Cardiac muscle cell (in vitro differentiated cells and primary cell): Measurements from ENCODE around the gene CSRNP3. TPM values are rescaled to one million over a fixed set of nuclear protein-coding genes. Genes with fewer than 3 reads are reported as not detected.

Experiments used
- DNase-seq, 2 donors: peaks; one replicate each; pipeline versions ENCODE4 v3.0.0 to v3.0.0-alpha.2; 2010 to 2017; ENCODE audit warnings: low read depth in 1 of 2, low spot score in 1 of 2
- H3K27ac ChIP-seq: fragments of 200-600 bp; sonication (generic); 2 replicates; pipeline ENCODE4 v1.5.1; 2016
- H3K27me3 ChIP-seq: fragments of 200-600 bp; sonication (generic); 2 replicates; pipeline ENCODE4 v1.6.0; 2016; ENCODE audit warnings: control low read depth
- H3K36me3 ChIP-seq: fragments of 200-600 bp; sonication (generic); 2 replicates; pipeline ENCODE4 v1.5.1; 2016; ENCODE audit warnings: control low read depth
- H3K4me1 ChIP-seq: fragments of 200-600 bp; sonication (generic); 2 replicates; pipeline ENCODE4 v1.8.1; 2017; ENCODE audit warnings: low read depth, mild to moderate bottlenecking, mixed run types
- H3K4me3 ChIP-seq: fragments of 200-600 bp; sonication (generic); 2 replicates; pipeline ENCODE4 v1.5.1; 2016; ENCODE audit warnings: mild to moderate bottlenecking
- H3K9me3 ChIP-seq: fragments of 200-600 bp; sonication (generic); 2 replicates; pipeline ENCODE4 v1.5.1; 2017; ENCODE audit warnings: low read depth, mild to moderate bottlenecking, control low read depth
- polyA plus RNA-seq: library from polyadenylated mRNA; unstranded; fragments of >200 nt; fragmentation: Nextera tagmentation; extraction: Ambion mirVana; gene quantifications from 2 replicates; pipeline ENCODE4 v1.2.1, GENCODE V29; 2016
- total RNA-seq: library from RNA; depleted of rRNA; stranded (reverse); fragments of >200 nt; gene quantifications from 2 replicates; pipeline ENCODE4 v1.2.3, GENCODE V29; 2016
- TF ChIP-seq, protein P1 (sequence below): IDR thresholded peaks from 2 replicates; pipeline ENCODE4 v1.5.1; 2012; ENCODE audit warnings: low read depth, mild to moderate bottlenecking, low read length

CSRNP3 gene
- total and polyA plus RNA-seq, 2 experiments from 2014 or later, result 11.5 to 13.8 TPM

- Histone ChIP-seq H3K9me3 (no peaks in the 10 kb centered on the region), H3K36me3 (peaks cover 6% of the 10 kb centered on the region), H3K27ac (no peak overlapping the region), H3K27me3 (no peaks in the 10 kb centered on the region), H3K4me3 (no peak overlapping the region), H3K4me1 (no peaks in the 10 kb centered on the region)
- DNase-seq, result no peak
- TF ChIP-seq, protein P1, sequence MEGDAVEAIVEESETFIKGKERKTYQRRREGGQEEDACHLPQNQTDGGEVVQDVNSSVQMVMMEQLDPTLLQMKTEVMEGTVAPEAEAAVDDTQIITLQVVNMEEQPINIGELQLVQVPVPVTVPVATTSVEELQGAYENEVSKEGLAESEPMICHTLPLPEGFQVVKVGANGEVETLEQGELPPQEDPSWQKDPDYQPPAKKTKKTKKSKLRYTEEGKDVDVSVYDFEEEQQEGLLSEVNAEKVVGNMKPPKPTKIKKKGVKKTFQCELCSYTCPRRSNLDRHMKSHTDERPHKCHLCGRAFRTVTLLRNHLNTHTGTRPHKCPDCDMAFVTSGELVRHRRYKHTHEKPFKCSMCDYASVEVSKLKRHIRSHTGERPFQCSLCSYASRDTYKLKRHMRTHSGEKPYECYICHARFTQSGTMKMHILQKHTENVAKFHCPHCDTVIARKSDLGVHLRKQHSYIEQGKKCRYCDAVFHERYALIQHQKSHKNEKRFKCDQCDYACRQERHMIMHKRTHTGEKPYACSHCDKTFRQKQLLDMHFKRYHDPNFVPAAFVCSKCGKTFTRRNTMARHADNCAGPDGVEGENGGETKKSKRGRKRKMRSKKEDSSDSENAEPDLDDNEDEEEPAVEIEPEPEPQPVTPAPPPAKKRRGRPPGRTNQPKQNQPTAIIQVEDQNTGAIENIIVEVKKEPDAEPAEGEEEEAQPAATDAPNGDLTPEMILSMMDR, result no peak
These were observed 127.3 kb downstream of the CSRNP3 start for GRCh38 chr2:165596788-165597187.

GRCh38 chr2:165601065-165601830 is 131.8 kb downstream of the CSRNP3 start:
- Histone ChIP-seq H3K4me1 (no peaks in the 10 kb centered on the region), H3K27ac (no peak overlapping the region), H3K4me3 (no peak overlapping the region), H3K36me3 (peaks cover 6% of the 10 kb centered on the region), H3K9me3 (no peaks in the 10 kb centered on the region), H3K27me3 (no peaks in the 10 kb centered on the region)
- DNase-seq, result peak in 1 of 2 donors; percentile 8
- TF ChIP-seq, protein P1, result no peak

DNA sequence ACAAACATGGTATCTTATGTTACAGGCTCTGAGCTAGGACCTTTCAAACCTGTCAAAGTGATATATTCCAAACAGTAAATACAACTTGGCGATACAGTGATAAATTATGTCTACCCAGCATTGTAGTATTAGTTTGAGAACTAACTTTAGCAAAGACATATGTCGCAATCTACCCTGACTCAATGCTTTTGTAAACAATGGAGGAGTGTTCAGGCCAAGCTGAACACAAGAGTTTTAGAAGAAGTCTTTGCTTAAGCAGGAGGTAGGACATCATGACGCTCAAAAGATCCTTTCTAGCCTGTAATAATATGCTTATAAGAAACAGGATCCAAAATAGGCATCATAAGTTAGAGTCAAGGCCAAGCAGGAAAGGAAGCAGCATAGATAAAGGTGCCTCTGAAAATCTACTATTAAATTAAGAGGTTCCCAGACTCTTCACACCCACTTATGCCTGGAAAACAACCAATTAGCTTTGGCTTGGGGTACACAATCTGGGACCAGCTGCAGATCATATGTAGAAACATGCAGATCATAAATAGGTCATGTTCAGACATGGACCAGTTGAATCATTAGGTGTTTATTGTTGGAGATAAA is 132.5 kb downstream of the CSRNP3 start:
- no peak overlapping the region for H3K4me3 ChIP-seq
- no peaks in the 10 kb centered on the region for H3K9me3 ChIP-seq
- DNase-seq, result peak in 1 of 2 donors; percentile 81
- TF ChIP-seq, protein P1, result no peak
- no peaks in the 10 kb centered on the region for H3K4me1 ChIP-seq
- H3K27ac ChIP-seq, result no peak overlapping the region
- H3K36me3 ChIP-seq, result peaks cover under 1% of the 10 kb centered on the region
- H3K27me3 ChIP-seq, result no peaks in the 10 kb centered on the region

- DNase-seq, result no peak
- Histone ChIP-seq H3K27me3 (no peaks in the 10 kb centered on the region), H3K4me1 (no peaks in the 10 kb centered on the region), H3K4me3 (no peak overlapping the region), H3K9me3 (no peaks in the 10 kb centered on the region), H3K36me3 (no peaks in the 10 kb centered on the region), H3K27ac (no peak overlapping the region)
- TF ChIP-seq, protein P1, result no peak
These were observed 140.2 kb downstream of the CSRNP3 start for GRCh38 chr2:165609672-165610071.

GRCh38 chr2:165610591-165611029 is 141.1 kb downstream of the CSRNP3 start:
- TF ChIP-seq, protein P1, result no peak
- no peak overlapping the region for H3K27ac ChIP-seq
- H3K27me3 ChIP-seq, result no peaks in the 10 kb centered on the region
- DNase-seq, result no peak
- no peaks in the 10 kb centered on the region for H3K4me1 ChIP-seq
- H3K36me3 ChIP-seq, result no peaks in the 10 kb centered on the region
- H3K4me3 ChIP-seq, result no peak overlapping the region
- no peaks in the 10 kb centered on the region for H3K9me3 ChIP-seq
